ENCODE data around the gene APEX2. TPM values are rescaled to one million over a fixed set of nuclear protein-coding genes. Genes with fewer than 3 reads are reported as not detected.
A peak's percentile ranks its signal among the peaks of the same experiment; 100 is the strongest.

The APEX2 gene, protein sequence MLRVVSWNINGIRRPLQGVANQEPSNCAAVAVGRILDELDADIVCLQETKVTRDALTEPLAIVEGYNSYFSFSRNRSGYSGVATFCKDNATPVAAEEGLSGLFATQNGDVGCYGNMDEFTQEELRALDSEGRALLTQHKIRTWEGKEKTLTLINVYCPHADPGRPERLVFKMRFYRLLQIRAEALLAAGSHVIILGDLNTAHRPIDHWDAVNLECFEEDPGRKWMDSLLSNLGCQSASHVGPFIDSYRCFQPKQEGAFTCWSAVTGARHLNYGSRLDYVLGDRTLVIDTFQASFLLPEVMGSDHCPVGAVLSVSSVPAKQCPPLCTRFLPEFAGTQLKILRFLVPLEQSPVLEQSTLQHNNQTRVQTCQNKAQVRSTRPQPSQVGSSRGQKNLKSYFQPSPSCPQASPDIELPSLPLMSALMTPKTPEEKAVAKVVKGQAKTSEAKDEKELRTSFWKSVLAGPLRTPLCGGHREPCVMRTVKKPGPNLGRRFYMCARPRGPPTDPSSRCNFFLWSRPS
- total RNA-seq (2014; rRNA removed; shearing (Covaris generic); ENCODE audit: low replicate concordance) = 10.8 and 11.8 TPM in 2 replicates

- H3K79me2 ChIP-seq (ENCODE audit: low read length) = peaks cover 13% of the 10 kb centered on the region
- H3K9me2 ChIP-seq (replicated peaks; ENCODE audit: insufficient read depth, low read length) = no peaks in the 10 kb centered on the region
- DNase-seq = peak; percentile 95
- H3K9ac ChIP-seq (ENCODE audit: low read length) = peak within 1 kb of the TSS; percentile 77
- no peaks in the 10 kb centered on the region for H3K9me3 ChIP-seq (ENCODE audit: low read length)
- H4K20me1 ChIP-seq (ENCODE audit: insufficient read depth, low read depth, low read length) = no peaks in the 10 kb centered on the region
- peak within 1 kb of the TSS; percentile 45; the same call in 1 of the 2 replicates for H2AFZ ChIP-seq (ENCODE audit: low read length)
- H3K27me3 ChIP-seq (ENCODE audit: low read length) = no peaks in the 10 kb centered on the region
- peaks cover 7% of the 10 kb centered on the region; the same call in 1 of the 2 replicates for H3K36me3 ChIP-seq (ENCODE audit: insufficient read depth, low read length)
- peak within 1 kb of the TSS; percentile 74 for H3K27ac ChIP-seq (ENCODE audit: low read length)
- peak within 1 kb of the TSS; percentile 70 for H3K4me3 ChIP-seq (ENCODE audit: low read length)
- peaks cover 14% of the 10 kb centered on the region for H3K4me1 ChIP-seq (ENCODE audit: low read length)
- H3K4me2 ChIP-seq (ENCODE audit: low read depth, low read length, poor library complexity, severe bottlenecking) = peak within 1 kb of the TSS; percentile 76
These were observed at the start of gene APEX2 for GRCh38 chrX:54999717-55000598. Gene APEX2 (plus strand): TSS chrX:55000363. CDS start chrX:55000423, 60 bp downstream.

DNA sequence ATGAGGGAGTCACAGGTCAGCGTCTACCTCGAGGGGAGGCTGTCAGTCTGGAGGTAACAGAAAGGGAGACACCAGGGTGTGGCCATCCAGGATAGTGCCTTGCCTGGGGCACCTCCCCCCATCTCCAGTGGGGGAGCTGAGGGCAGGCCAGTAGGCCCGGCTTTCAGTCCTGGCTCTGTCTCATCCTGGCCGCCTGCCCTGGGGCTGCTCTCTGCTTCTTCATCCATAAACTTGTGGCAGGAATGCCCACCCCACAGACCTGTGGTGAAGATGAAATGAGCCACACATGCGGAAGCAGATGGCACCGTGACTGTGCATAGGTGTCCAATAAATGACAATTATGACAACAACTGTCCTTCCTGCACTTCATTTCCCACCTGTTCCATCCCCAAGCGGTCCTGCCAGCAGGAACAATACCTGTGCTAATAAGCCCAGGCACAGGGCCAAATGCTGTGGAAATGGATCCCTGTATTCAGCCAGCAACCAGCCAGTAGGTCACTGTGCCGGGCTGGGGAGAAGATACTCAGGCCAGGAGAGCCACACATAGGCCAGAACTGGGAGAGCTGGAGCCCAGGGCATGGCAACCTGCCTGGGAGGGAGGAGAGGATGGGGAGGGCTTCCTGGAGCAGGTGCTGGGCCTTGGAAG, 49.3 kb upstream of the APEX2 start:
- Histone ChIP-seq H4K20me1 (ENCODE audit: insufficient read depth, low read depth, low read length) (no peaks in the 10 kb centered on the region), H3K79me2 (ENCODE audit: low read length) (no peaks in the 10 kb centered on the region), H3K4me3 (ENCODE audit: low read length) (no peak overlapping the region), H3K4me1 (ENCODE audit: low read length) (no peaks in the 10 kb centered on the region), H3K4me2 (ENCODE audit: low read depth, low read length, poor library complexity, severe bottlenecking) (no peak overlapping the region), H3K27me3 (ENCODE audit: low read length) (no peaks in the 10 kb centered on the region), H2AFZ (ENCODE audit: low read length) (no peak overlapping the region), H3K27ac (ENCODE audit: low read length) (no peak overlapping the region), H3K9me2 (replicated peaks; ENCODE audit: insufficient read depth, low read length) (no peaks in the 10 kb centered on the region), H3K9me3 (ENCODE audit: low read length) (no peaks in the 10 kb centered on the region; the same call in 1 of the 2 replicates), H3K36me3 (ENCODE audit: insufficient read depth, low read length) (no peaks in the 10 kb centered on the region), H3K9ac (ENCODE audit: low read length) (no peak overlapping the region)
- DNase-seq = no peak

DNA sequence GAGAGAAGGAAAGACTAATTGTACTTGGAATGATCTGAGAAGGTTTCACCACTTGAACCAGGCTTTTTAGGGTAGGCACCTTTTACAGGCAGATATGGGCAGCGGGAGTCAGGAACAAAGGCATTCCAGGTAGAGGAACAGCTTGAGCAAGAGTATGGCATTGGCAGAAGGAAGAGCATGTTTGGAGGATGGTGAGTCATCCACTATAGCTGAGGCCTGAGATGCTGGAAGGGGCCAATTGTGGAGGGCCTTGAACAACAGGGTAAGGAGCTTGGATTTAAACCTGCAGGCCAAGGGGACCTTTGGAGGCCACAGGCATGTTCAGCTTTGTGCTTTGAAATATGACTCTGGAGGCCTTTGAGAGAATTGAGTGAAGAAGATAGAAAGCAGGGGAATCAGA, 38.4 kb upstream of the APEX2 start:
- Histone ChIP-seq H3K9ac (ENCODE audit: low read length) (no peak overlapping the region), H3K27me3 (ENCODE audit: low read length) (no peaks in the 10 kb centered on the region), H3K9me3 (ENCODE audit: low read length) (no peaks in the 10 kb centered on the region), H3K27ac (ENCODE audit: low read length) (no peak overlapping the region), H2AFZ (ENCODE audit: low read length) (no peak overlapping the region), H3K36me3 (ENCODE audit: insufficient read depth, low read length) (no peaks in the 10 kb centered on the region), H3K79me2 (ENCODE audit: low read length) (no peaks in the 10 kb centered on the region), H4K20me1 (ENCODE audit: insufficient read depth, low read depth, low read length) (no peaks in the 10 kb centered on the region), H3K4me2 (ENCODE audit: low read depth, low read length, poor library complexity, severe bottlenecking) (no peak overlapping the region), H3K4me1 (ENCODE audit: low read length) (no peaks in the 10 kb centered on the region), H3K4me3 (ENCODE audit: low read length) (no peak overlapping the region), H3K9me2 (replicated peaks; ENCODE audit: insufficient read depth, low read length) (no peaks in the 10 kb centered on the region)
- no peak for DNase-seq

GRCh38 chrX:54964766-54965497, 35.2 kb upstream of the APEX2 start:
- Histone ChIP-seq H3K27me3 (ENCODE audit: low read length) (no peaks in the 10 kb centered on the region), H3K9me2 (replicated peaks; ENCODE audit: insufficient read depth, low read length) (no peaks in the 10 kb centered on the region), H3K36me3 (ENCODE audit: insufficient read depth, low read length) (no peaks in the 10 kb centered on the region), H4K20me1 (ENCODE audit: insufficient read depth, low read depth, low read length) (no peaks in the 10 kb centered on the region), H3K27ac (ENCODE audit: low read length) (no peak overlapping the region), H3K4me2 (ENCODE audit: low read depth, low read length, poor library complexity, severe bottlenecking) (no peak overlapping the region), H3K9ac (ENCODE audit: low read length) (no peak overlapping the region), H3K4me1 (ENCODE audit: low read length) (no peaks in the 10 kb centered on the region), H3K79me2 (ENCODE audit: low read length) (no peaks in the 10 kb centered on the region), H3K4me3 (ENCODE audit: low read length) (no peak overlapping the region), H3K9me3 (ENCODE audit: low read length) (peaks cover 4% of the 10 kb centered on the region; the same call in 1 of the 2 replicates), H2AFZ (ENCODE audit: low read length) (no peak overlapping the region)
- DNase-seq = no peak

- Histone ChIP-seq H3K9me3 (ENCODE audit: low read length) (no peaks in the 10 kb centered on the region), H2AFZ (ENCODE audit: low read length) (no peak overlapping the region), H3K27me3 (ENCODE audit: low read length) (no peaks in the 10 kb centered on the region), H3K9ac (ENCODE audit: low read length) (no peak overlapping the region), H3K36me3 (ENCODE audit: insufficient read depth, low read length) (no peaks in the 10 kb centered on the region), H3K9me2 (replicated peaks; ENCODE audit: insufficient read depth, low read length) (no peaks in the 10 kb centered on the region), H4K20me1 (ENCODE audit: insufficient read depth, low read depth, low read length) (no peaks in the 10 kb centered on the region), H3K4me2 (ENCODE audit: low read depth, low read length, poor library complexity, severe bottlenecking) (no peak overlapping the region), H3K79me2 (ENCODE audit: low read length) (no peaks in the 10 kb centered on the region), H3K4me1 (ENCODE audit: low read length) (no peaks in the 10 kb centered on the region), H3K4me3 (ENCODE audit: low read length) (no peak overlapping the region), H3K27ac (ENCODE audit: low read length) (no peak overlapping the region)
- no peak for DNase-seq
These were observed 22.8 kb upstream of the APEX2 start for GRCh38 chrX:54977387-54977786.

GRCh38 chrX:54978448-54978847, 21.7 kb upstream of the APEX2 start:
- H2AFZ ChIP-seq (ENCODE audit: low read length) = no peak overlapping the region
- DNase-seq = no peak
- no peaks in the 10 kb centered on the region for H3K4me1 ChIP-seq (ENCODE audit: low read length)
- H4K20me1 ChIP-seq (ENCODE audit: insufficient read depth, low read depth, low read length) = no peaks in the 10 kb centered on the region
- no peaks in the 10 kb centered on the region for H3K9me3 ChIP-seq (ENCODE audit: low read length)
- H3K27me3 ChIP-seq (ENCODE audit: low read length) = no peaks in the 10 kb centered on the region
- H3K4me2 ChIP-seq (ENCODE audit: low read depth, low read length, poor library complexity, severe bottlenecking) = no peak overlapping the region
- H3K9me2 ChIP-seq (replicated peaks; ENCODE audit: insufficient read depth, low read length) = no peaks in the 10 kb centered on the region
- H3K79me2 ChIP-seq (ENCODE audit: low read length) = no peaks in the 10 kb centered on the region
- H3K27ac ChIP-seq (ENCODE audit: low read length) = no peak overlapping the region
- no peak overlapping the region for H3K4me3 ChIP-seq (ENCODE audit: low read length)
- no peak overlapping the region for H3K9ac ChIP-seq (ENCODE audit: low read length)
- no peaks in the 10 kb centered on the region for H3K36me3 ChIP-seq (ENCODE audit: insufficient read depth, low read length)

DNA sequence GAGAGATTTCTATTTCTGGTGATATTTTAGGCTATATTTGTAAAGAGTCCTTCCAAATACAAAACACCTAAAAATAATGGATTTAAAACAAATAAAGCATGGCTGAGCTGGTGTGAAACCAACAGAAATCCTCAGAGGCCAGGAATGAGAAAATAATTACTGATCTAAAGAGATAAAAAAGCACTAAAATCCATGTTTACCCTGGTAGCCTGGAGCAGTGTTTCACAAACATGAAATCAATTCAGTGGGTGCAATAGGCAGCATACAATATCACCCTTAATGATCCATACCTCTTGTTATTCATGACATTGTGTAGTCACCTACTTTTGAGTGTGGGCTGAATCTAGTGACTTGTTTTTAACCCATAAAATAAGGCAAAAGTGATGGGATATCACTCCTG, 20.7 kb upstream of the APEX2 start:
- no peak for DNase-seq
- Histone ChIP-seq H2AFZ (ENCODE audit: low read length) (no peak overlapping the region), H3K9ac (ENCODE audit: low read length) (no peak overlapping the region)

More for the DNA sequence above, 20.7 kb upstream of the APEX2 start:
- no peak overlapping the region for H3K27ac ChIP-seq (ENCODE audit: low read length)
- no peaks in the 10 kb centered on the region for H3K9me3 ChIP-seq (ENCODE audit: low read length)
- no peak overlapping the region for H3K4me3 ChIP-seq (ENCODE audit: low read length)
- no peaks in the 10 kb centered on the region for H3K36me3 ChIP-seq (ENCODE audit: insufficient read depth, low read length)
- no peaks in the 10 kb centered on the region for H3K79me2 ChIP-seq (ENCODE audit: low read length)
- H3K27me3 ChIP-seq (ENCODE audit: low read length) = no peaks in the 10 kb centered on the region
- no peaks in the 10 kb centered on the region for H3K9me2 ChIP-seq (replicated peaks; ENCODE audit: insufficient read depth, low read length)
- no peak overlapping the region for H3K4me2 ChIP-seq (ENCODE audit: low read depth, low read length, poor library complexity, severe bottlenecking)
- no peaks in the 10 kb centered on the region for H3K4me1 ChIP-seq (ENCODE audit: low read length)
- no peaks in the 10 kb centered on the region for H4K20me1 ChIP-seq (ENCODE audit: insufficient read depth, low read depth, low read length)
